ENCODE measurements around the gene IGFL2. TPM values are rescaled to one million over a fixed set of nuclear protein-coding genes. Genes with fewer than 3 reads are reported as not detected.

IGFL2 gene
- total RNA-seq, 1 donor from 2014 or later: not detected

GRCh38 chr19:46118136-46118535 is 29.9 kb upstream of the IGFL2 start:
- Histone ChIP-seq H3K4me1 (no peaks in the 10 kb centered on the region), H3K9me3 (no peaks in the 10 kb centered on the region), H3K36me3 (no peaks in the 10 kb centered on the region), H3K27ac (no peak overlapping the region), H3K4me3 (no peak overlapping the region), H3K27me3 (no peaks in the 10 kb centered on the region)
- no peak for TF ChIP-seq CTCF (IDR thresholded peaks at IDR 0.05)
- intact Hi-C loops (cut with DNase I): no loop called here
- DNase-seq (ENCODE audit: low spot score in 2 of 2): no peak

- TF ChIP-seq CTCF (IDR thresholded peaks at IDR 0.05): no peak
- Histone ChIP-seq H3K27me3 (no peaks in the 10 kb centered on the region), H3K4me3 (no peak within 1 kb of the TSS), H3K36me3 (no peaks in the 10 kb centered on the region), H3K27ac (no peak within 1 kb of the TSS), H3K4me1 (no peaks in the 10 kb centered on the region), H3K9me3 (no peaks in the 10 kb centered on the region)
- DNase-seq (ENCODE audit: low spot score in 2 of 2): no peak
- intact Hi-C loops (cut with DNase I): no loop called here
Observed at GRCh38 chr19:46124638-46125115, 23.4 kb upstream of the IGFL2 start, which contains the start of gene IGFL3. TSS of gene IGFL3 (minus strand) at chr19:46124688. CDS start at chr19:46124649, 39 bp downstream.

GRCh38 chr19:46125447-46125846 is 22.6 kb upstream of the IGFL2 start:
- H3K36me3 ChIP-seq: no peaks in the 10 kb centered on the region
- no peaks in the 10 kb centered on the region for H3K9me3 ChIP-seq
- intact Hi-C loops (cut with DNase I): no loop called here
- no peaks in the 10 kb centered on the region for H3K4me1 ChIP-seq
- H3K4me3 ChIP-seq: no peak overlapping the region
- H3K27ac ChIP-seq: no peak overlapping the region
- no peak for DNase-seq (ENCODE audit: low spot score in 2 of 2)
- no peak for TF ChIP-seq CTCF (IDR thresholded peaks at IDR 0.05)
- no peaks in the 10 kb centered on the region for H3K27me3 ChIP-seq

GRCh38 chr19:46126086-46126580 is 21.9 kb upstream of the IGFL2 start:
- no peaks in the 10 kb centered on the region for H3K27me3 ChIP-seq
- no peak overlapping the region for H3K4me3 ChIP-seq
- H3K36me3 ChIP-seq: no peaks in the 10 kb centered on the region
- DNase-seq (ENCODE audit: low spot score in 2 of 2): no peak
- no peaks in the 10 kb centered on the region for H3K4me1 ChIP-seq
- H3K27ac ChIP-seq: no peak overlapping the region
- no peaks in the 10 kb centered on the region for H3K9me3 ChIP-seq
- no peak for TF ChIP-seq CTCF (IDR thresholded peaks at IDR 0.05)
- intact Hi-C loops (cut with DNase I): no loop called here

- Histone ChIP-seq H3K4me1 (peaks cover 0 to 6% of the 10 kb centered on the region in 2 donors), H3K27me3 (no peaks in the 10 kb centered on the region), H3K27ac (peak overlapping the region in 1 of 2 donors; percentile 72), H3K36me3 (no peaks in the 10 kb centered on the region), H3K4me3 (no peak overlapping the region), H3K9me3 (no peaks in the 10 kb centered on the region)
- TF ChIP-seq CTCF (IDR thresholded peaks at IDR 0.05): no peak
- DNase-seq (ENCODE audit: low spot score in 2 of 2): no peak
- intact Hi-C loops (cut with DNase I): no loop called here
Observed at GRCh38 chr19:46131485-46132143, 16.4 kb upstream of the IGFL2 start.

Measured in ascending aorta (tissue), 2 donors.